HL-60 (cell line): ENCODE data around the gene CBX3.

Experiments
- CTCF ChIP-seq: IDR thresholded peaks from one replicate; pipeline ENCODE4 v1.5.1; 2011; ENCODE audit warnings: low read length, control low read depth, inconsistent platforms; ENCODE audit not compliant: insufficient read depth
- GABPA ChIP-seq: IDR thresholded peaks from 2 replicates; pipeline ENCODE4 v1.6.1; 2012; ENCODE audit warnings: low read depth
- POLR2AphosphoS5 ChIP-seq: IDR thresholded peaks from 2 replicates; pipeline ENCODE4 v1.6.1; 2012; ENCODE audit warnings: low read depth

- TF ChIP-seq CTCF (no peak), POLR2AphosphoS5 (no peak), GABPA (no peak)
These were observed 760 bp downstream of the CBX3 start for GRCh38 chr7:26202019-26202990.
